Activated T-cell treated with anti-CD3 and anti-CD28 coated beads, Interleukin-2, amount 50 U/mL, for 48 hours (primary cell): ENCODE results near the gene PLXNA2.

Source experiments
- DNase-seq, 2 experiments: peaks; one replicate each; pipeline ENCODE4 v3.0.0-alpha.2; 2020

The PLXNA2 gene

DNA sequence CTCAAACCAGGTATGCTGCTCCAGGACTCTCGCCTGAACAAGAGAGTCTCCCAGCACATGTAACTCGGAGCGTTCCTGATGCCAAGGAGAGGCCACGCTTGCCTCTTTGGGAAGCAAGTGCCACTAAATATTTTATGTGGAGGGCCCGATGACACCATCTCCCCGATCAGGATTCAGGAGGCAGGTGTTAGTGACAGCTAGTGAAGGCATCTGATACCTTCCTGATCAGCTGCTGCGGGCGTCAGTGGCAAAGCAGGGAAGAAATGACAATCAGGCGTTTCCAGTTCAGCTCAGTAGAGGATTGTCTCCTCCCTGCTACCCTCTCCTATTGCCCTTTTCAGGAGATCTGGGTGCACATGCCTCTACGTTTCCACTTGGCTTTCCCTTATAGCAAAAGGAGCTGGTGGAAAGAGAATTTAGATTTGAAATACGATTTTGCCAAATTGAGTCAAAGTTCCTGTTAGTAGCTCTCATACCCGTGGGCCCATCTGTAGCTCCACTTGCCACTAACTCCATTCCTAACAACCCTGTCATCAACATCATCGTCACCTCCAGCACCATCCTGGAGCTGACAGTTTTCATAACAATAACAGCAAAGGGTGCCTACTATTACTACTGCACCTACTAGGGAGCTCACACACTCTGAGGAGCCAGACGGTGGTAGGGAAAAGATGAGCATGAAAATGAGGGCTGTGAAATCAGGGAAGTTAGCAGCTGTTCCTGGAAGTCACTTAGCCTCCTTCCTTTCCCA lies 21.6 kb downstream of the PLXNA2 start:
- DNase-seq, result no peak

DNA sequence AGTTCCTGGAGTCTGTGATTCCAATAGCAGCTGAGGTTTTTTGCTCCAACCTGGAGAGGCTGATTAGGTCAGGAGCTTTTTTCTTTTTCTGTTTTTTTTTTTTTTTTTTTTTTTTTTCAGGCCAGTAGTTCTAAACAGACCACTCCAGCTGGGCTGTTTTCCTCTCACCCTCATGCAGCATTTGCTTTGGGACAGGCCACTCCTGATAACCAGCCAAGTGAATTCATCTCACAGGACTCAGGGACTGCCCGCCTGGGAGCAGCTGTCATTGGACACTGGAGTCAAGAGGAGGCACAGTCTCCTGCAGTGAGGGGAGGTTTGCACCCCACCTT lies 22.9 kb downstream of the PLXNA2 start:
- no peak for DNase-seq

DNA sequence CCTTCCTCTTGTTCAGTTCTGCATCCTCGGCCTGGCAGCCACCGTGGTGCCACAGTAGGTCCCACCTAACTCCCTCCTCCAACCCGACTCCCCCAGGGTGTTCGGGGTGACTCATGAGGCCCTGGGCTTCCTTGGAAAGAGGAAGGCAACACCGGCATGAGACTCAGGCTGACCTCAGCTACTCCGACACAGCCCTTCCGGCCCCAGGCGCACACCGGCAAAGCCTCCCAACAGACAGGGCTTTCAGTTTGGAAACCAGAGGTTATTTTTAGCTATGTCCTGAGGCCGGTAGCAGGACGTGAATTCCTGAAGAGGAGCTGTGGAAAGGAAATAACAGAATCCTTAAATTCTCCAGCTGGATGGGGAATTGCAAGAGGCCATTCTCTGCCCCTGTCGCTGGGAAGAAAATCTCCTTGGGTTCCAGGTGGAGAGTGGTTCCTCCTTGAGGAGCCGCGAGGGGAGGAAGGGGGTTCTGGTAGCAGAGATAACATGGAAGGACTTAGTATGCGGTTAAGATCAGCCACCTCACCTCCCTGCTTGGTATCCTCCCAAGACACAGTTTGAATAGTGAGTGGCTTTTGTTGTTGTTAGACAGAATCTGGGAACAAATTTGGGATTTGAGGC lies 24.4 kb downstream of the PLXNA2 start:
- DNase-seq, result no peak

DNA sequence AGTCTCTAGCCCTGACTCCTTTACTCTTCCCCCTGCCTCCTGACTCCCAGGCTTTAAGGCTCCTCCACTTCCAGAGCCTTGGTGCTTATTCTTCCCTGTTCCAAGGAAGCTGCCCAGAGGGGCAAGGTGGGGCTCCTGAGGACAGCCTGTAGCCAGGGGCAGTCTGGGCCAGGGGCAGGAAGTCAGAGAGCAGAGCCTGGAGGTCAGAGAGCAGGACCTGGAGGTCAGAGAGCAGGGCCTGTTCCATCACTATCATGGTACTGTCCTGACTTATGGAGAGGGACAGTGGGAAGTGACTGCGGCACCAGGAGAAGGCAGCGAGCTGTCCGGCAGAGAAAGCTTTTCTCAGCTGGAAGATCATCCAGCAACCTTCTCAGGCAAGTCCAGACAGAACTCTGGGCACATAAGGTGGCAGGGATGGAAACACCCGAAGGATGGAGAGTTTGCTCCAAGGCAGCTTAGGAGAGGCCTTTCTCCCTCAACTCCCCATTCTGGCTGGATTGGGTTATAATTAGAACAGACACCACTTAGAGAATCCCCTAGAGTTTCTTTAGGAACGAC lies 25.0 kb downstream of the PLXNA2 start:
- DNase-seq, result no peak

DNA sequence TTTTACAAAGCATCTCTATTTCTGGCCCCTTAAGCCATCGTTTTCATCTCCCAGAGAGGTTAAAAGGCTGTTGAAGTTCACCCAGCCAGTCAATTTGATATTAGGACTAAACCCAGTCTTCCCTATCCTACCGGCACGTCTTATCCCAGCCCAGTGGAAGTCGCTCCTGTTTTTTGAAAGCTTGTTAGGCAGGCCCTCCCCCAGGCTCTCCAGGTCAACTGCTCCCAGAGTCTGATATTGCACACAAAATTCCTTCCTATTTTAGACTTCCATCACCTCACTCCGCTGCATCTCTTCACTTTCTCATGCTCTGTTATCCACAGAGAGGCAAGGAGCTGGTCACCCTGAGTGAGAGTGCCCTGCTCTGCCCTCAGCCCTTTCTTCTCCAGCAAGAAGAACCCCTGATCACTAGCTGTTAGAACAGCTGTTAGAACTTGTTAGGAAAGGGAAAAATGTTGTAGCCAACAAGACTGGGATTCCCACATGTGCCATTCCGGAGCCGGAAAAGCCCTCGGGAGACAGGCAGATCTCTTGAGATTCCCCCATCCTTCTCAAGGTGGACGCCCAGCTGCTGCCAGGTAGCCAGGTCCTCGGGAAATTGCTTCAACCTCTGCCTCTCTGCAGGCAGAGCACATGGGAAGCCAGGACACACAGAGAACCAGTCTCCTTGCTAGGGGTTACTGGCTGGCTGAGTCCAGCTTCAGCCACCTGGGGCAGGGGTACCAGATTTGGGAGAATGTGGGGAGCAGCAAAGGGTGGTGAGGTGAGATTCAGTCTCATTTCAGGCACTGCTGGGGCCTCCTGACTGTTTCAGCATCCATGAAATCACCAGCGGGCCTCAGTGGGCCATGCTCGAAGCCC lies 25.7 kb downstream of the PLXNA2 start:
- DNase-seq, result no peak

DNA sequence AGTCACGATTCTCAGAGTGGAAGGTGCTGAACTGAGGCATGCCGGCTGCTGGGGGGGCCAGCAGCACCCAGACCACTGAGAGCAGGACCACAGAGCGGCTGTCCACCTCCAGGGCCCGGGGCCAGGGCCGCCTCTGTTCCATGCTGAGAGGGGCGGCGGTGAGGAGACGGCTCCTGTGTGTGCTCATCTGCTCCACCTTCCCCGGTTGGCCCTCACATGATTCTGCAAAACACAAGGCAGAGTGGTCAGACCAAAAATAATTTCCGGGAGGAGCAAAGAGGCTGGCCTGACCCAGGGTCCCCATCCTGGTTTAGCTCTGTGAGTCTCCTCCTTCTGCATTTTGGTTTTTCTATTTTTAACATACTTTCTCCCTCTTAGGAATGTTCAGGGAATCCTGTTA lies 26.4 kb downstream of the PLXNA2 start:
- no peak for DNase-seq

DNA sequence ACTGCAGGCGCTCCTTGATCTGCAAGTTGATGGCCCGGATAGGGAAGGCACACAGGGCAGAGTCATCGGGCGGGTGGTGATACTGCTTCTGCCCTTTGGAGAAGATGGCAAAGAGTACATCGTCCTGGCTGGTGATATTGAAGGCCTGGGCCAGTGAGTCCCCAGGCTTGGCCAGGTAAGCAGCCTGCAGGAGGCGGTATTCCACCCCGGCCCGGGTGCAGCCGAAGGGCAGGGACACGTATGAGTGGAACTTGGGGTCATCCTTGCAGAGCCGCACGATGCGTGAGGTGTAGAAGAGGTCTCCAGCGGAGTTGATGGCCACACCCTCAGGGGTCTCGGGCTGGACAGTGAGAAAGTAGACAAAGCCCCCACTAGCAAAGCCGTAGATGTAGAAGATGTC lies 27.4 kb downstream of the PLXNA2 start:
- no peak for DNase-seq

DNA sequence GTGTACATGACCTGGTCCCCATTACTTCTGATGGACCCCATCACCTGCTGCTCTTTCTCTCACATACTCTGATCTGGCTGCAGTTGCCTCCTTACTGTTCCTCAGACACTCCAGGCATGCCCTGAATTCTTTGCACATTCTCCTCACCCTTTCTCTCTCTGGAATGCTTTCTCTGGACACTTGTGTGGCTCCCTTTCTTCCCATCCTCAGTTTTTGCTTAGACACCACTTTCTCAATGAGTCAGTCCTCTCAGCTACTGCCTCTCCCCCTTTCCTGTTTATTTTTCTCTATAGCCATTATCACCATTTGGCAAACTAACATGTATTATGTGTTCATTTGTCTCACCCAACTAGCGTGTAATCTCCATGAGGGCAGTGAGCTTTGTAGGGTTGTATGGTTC lies 28.1 kb downstream of the PLXNA2 start:
- DNase-seq, result no peak

DNA sequence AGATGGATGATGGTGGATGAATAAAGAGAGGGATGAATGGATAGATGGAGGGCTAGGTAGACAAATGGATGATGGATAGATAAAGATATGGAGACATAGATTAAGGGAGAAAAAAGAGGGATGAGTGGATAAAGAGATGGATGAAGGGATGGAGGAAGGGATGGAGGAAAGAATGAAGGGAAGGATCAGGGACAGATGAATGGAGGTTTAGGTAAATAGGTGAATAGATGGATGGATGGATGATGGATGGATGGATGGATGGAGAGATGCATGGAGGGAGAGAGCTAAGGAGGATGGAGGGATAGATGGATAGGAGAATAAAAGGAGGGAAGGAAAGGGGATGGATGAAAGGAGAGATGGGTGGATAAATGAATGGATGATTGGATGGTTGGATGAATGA lies 28.8 kb downstream of the PLXNA2 start:
- no peak for DNase-seq

DNA sequence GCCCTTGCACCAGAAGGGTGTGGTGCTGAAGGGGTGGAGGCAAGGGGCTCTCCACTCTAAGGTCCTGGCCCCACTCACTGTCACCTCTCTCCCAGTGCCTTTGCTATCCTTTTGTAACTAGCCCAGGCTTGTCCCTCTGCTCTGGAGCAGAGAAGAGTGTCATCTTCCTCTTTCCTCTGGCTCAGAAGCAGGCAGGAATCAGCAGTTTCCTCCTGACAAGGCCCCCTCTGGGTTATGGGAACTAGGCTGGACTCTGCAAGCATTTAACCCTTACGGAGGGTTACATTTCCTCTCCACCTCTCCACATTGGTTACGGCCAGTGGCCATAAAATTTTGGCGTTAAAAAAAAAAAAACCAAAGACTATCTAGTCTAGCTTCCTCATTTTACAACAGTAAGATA lies 30.4 kb downstream of the PLXNA2 start:
- DNase-seq, result no peak

DNA sequence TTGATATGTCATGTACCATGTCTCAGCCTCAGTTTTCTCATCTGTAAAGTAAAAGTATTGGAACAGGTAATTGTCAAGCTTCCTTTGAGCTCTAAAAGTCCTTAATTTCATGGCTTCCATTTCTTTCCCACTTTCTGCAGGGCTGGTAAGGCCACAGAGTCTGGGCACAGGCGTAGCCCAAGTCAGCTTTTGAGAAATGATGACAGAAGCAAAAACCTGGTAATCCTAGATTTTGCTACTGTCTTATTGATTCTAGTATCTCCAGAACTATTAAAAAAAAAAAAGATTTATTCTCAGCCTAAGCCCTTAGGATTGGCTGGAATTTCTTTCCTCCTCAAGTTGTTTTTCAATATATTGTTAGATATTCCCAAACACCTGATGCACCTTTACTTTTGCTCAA lies 31.3 kb downstream of the PLXNA2 start:
- no peak for DNase-seq

DNA sequence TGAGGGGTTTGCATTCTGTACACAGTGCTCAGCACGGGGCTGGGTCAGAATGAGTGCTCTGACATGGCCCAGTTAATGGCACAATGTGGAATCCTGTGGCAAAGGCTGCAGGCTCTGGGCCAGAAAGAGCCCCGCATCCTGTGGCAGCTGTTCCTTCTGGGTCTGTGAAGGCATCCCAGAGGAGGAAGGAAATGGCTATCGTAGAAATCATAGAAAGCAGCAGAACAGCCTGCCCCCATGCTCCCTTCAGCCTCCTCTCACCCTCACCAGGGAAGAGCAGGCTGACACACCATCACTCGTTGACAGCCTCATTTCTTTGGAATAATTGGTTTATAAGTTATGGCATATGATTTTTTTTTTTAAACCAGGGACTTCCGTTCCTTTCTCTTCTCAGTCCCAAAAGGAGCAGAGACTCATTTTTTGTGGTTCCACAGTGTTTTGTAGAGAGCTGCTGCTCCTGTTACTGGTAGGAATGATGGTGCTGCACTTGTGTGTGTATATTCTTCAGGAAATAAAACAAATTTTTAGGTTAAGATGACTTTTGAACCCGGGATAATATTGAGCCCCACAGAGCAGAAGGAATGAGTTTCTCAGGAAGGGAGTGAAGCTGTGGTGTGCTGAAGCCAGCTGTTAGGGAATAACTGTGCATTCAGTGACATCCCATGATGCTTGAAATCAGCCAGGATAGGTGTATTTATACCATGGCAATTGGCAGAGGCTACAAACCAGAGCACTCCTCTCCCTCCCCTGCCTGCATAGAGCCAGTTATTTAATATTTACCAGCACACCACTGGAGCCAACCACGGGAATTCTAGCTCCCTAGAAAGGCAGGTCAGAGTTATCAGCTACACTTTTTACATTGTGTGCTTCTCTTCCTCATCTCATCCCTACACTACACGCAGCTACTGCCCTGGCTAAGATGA lies 32.0 kb downstream of the PLXNA2 start:
- no peak for DNase-seq

DNA sequence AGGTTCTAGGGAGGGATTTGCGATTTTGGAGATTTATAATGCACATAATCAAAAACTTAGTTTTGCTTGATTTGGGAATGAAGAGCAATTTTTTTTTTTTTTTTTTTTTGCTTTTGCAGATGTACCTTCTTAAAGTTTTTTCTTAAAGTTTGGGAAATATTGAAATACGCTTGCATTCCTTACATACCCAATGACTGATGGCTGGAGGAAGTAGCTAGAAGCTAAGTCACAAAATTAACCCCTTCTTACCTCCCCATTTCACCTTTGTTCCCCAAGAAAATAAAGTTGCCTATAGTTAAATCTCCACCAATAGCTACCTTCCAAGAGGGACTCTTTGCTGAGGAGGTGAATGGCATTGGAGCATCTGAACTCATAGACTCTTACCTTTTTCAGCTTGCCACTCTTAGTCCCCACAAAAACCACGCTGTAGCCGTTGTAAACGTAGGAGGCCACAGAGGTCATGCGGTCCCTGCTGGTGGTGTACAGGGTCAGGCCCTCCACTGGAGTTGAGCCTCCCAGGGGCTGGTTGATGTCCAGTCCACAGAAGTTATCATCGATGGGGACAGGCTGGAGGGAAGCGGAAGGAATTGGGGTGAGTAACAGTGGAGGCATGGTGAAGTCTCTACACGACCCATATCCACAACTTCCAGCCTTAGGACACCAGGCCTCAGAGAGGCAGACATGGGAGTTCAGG lies 34.1 kb downstream of the PLXNA2 start:
- DNase-seq, result no peak

DNA sequence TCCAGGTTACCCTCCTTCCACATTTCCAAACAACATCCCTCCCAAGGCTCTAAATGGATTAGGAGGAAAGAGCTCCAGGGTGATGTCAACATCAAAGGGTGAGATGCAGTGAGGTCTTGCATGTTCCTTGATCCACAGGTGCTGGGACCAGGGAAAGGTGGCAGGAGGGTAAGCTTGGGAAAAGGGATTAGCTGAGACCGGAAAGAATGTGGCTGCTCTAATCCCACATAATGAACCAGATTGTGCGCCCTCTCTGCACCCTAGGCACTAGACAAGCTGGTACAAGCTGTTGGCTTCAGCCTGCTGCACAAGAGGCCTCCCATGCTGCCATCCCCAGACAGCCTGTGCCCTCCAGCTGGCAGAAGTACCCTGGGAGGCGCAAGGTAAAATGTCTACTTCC lies 34.9 kb downstream of the PLXNA2 start:
- no peak for DNase-seq

DNA sequence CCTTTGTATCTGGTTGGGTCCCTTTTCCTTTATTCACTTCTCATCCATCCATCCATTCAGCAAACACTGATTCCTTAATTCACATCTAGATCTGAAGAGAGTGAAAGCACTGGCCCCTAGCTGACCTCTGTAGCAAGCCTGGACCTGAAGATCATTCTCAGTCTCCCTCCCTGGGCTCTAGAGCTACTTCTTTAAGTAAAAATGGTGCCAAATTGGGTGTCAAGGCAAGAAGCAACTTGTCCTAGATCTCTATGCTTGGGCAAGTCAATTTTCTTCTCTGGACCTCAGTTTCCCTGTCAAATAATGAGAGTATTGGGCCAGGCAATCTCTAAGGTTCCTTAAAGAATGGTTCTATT lies 36.1 kb downstream of the PLXNA2 start:
- DNase-seq, result no peak

DNA sequence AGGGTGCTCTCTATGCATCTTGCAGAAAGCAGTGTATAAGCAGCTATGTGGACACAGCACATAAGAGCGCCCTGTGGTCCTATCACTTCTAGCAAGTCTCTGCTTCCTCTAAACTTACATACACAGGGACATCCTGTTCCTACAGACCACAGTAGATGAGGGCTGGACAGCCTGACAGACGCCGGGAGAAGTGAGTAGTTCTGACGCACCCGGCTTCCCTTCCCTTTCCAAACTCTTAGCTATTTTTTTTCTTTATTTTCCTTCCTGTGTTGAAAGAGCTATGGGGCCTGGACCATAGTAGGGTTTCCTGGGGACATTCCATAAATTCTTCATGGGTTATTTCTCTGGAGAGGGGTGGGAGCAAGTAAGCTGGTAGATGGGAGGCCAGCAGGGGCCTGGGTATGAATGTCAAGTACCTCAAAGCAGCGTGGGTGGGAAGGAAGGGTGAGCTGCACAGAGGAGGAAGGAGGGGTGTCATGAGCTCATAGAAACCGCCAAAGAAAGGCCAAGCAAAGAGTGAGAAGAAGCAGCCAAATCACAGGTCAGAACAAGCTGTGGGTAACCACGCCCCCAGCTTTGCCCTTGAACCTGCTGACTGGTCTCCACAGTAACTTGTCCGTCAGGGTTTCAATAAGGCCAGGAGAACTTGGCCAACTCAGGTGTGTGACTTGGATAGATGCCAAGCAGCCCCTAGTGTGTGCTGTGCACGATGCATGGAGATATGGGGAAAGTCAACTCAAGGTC lies 36.6 kb downstream of the PLXNA2 start:
- DNase-seq, result no peak

DNA sequence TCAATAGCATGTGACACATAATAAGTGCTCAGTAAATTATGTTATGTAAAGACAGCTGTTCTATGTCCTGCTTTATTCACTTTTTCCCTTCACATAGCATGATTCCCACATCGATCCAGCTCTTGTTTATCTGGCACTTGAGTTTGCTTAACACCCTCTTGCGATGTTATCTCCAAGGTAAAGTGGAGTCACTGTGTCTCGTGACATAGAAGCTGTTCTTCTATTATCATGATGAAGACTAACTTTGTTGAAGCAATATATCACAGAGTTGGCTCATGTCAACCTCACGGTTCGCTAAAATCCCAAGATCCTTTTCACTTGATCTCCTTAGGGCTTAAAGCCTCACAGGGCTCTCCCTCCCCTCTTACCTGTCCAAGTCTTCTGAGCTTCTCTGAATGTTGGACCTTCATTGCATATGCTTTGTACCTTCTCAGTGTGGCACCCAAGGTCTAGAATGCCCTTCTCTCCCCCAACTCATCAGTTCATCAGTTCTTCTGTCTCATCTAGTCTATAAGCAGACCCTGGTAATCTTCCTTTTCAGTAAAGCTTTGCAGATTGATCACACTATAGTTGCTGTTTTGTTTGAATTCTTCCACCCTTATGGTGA lies 38.0 kb downstream of the PLXNA2 start:
- no peak for DNase-seq

DNA sequence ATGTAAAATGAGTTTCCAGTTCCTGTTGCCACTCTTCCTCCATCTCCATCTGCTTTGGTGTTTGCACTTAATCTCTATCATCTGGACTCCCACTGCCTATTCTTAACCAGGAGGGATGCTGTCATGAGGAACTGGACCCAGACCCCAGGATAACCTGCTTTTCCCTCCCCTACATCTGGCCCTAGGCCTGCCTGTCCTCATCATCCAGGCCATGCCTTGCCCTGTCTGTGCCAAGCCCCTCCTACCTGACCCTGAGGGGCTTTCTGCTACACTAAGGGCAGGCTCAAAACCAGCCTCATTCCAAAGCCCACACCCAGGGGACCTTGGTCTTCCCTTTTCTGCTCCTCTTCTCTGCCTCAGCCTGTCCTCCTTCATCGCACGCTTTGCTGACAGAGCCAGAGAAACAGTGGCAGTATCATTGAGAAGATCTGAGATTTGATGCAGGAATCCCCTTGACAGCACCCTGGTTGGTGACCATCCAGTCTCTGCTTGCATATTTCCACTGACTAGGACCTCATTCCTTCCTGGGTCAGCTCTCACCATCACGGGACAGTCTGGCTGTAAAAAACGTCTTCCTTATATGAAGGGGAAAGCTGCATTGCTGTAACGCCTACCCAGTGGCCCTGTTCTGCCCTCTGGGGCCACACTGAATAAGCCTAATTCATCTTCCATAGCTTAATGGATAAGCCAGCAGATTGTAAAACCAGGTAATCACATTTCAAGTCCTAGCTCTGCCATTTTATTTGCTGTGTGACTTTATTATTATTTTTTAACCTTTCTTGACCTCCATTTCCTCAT lies 38.8 kb downstream of the PLXNA2 start:
- DNase-seq, result no peak

DNA sequence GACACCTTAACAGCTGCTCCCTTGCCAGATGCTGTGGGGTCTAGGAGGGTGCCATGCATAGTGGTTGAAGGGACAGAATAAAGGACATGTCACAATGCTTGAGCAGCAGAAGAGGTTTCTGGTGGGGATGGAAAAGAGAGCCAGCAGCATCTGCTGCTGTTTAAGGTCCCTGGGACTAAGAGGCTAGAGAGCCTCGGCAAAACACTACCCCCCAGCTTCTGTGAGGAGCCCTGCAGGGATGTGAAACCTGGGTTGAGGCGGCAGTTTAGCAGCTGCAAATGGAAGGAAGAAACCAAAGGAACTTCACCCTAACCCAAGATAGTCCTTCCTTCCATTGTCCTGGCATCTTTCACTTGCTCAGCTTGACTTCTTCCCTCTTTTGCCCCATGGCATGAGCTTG lies 39.4 kb downstream of the PLXNA2 start:
- DNase-seq, result no peak
